OCI-LY7 (cell line): ENCODE data around the gene PDK1. TPM values are rescaled to one million over a fixed set of nuclear protein-coding genes. Genes with fewer than 3 reads are reported as not detected.

ENCODE experiments used
- BruUV-seq: library from RNA; stranded (reverse); fragments of 400-500 nt; replicated peaks from 2 replicates; lab custom pipeline; 2021; lab: Mats Ljungman, UMichigan
- CTCF ChIA-PET: fragments of 300-600 bp; sonication (Branson Sonifier 250); formaldehyde crosslinking; loops from one replicate; lab custom pipeline; 2022; ENCODE audit warnings: antibody characterized with exemption; ENCODE audit not compliant: unreplicated experiment; lab: Charles Lee
- POLR2A ChIA-PET: fragments of 300-600 bp; sonication (Branson Sonifier 250); formaldehyde crosslinking; loops from one replicate; lab custom pipeline; 2022; ENCODE audit warnings: antibody characterized with exemption; lab: Charles Lee
- DNase-seq: peaks from one replicate; pipeline ENCODE4 v3.0.0-alpha.2; 2015; ENCODE audit warnings: low spot score
- H2AFZ ChIP-seq: fragments of 200-600 bp; sonication (generic), shearing (Covaris generic); 2 replicates; pipeline ENCODE4 v1.6.1; 2014; ENCODE audit warnings: mild to moderate bottlenecking, antibody characterized with exemption, low read length, moderate library complexity
- H3K27ac ChIP-seq: fragments of 200-600 bp; sonication (generic); 2 replicates; pipeline ENCODE4 v1.5.1; 2014; ENCODE audit warnings: mixed run types, low read depth, mild to moderate bottlenecking, moderate library complexity, low read length, inconsistent platforms; ENCODE audit not compliant: poor library complexity, severe bottlenecking
- H3K36me3 ChIP-seq: fragments of 200-600 bp; sonication (generic); 2 replicates; pipeline ENCODE4 v1.6.1; 2014; ENCODE audit warnings: mild to moderate bottlenecking, antibody characterized with exemption, low read length, moderate library complexity, mixed read lengths; ENCODE audit not compliant: insufficient read depth
- H3K4me1 ChIP-seq: fragments of 200-600 bp; sonication (generic); 2 replicates; pipeline ENCODE4 v1.5.1; 2014; ENCODE audit warnings: mild to moderate bottlenecking, low read length; ENCODE audit not compliant: insufficient read depth, poor library complexity, severe bottlenecking
- H3K4me2 ChIP-seq: fragments of 200-600 bp; sonication (generic); 2 replicates; pipeline ENCODE4 v1.6.1; 2014; ENCODE audit warnings: mild to moderate bottlenecking, low read length
- H3K4me3 ChIP-seq: fragments of 200-600 bp; sonication (generic); 2 replicates; pipeline ENCODE4 v1.5.1; 2014; ENCODE audit warnings: mild to moderate bottlenecking, low read depth, low read length; ENCODE audit not compliant: poor library complexity, severe bottlenecking
- H3K79me2 ChIP-seq: fragments of 200-600 bp; sonication (generic); 2 replicates; pipeline ENCODE4 v1.6.1; 2016; ENCODE audit warnings: low read depth, mild to moderate bottlenecking, low read length, moderate library complexity, mixed read lengths; ENCODE audit not compliant: insufficient read depth
- H3K9me2 ChIP-seq: fragments of 200-600 bp; sonication (generic); 2 replicates; pipeline ENCODE4 v1.6.1; 2016; ENCODE audit warnings: mild to moderate bottlenecking, low read length, mixed read lengths; ENCODE audit not compliant: insufficient read depth
- H3K9me3 ChIP-seq: fragments of 200-600 bp; sonication (generic); 2 replicates; pipeline ENCODE4 v1.6.1; 2014; ENCODE audit warnings: mild to moderate bottlenecking, mixed run types, low read length, mixed read lengths
- H4K20me1 ChIP-seq: fragments of 200-600 bp; sonication (generic); 2 replicates; pipeline ENCODE4 v1.6.1; 2014; ENCODE audit warnings: mild to moderate bottlenecking, antibody characterized with exemption, low read length, moderate library complexity, mixed read lengths; ENCODE audit not compliant: insufficient read depth
- CTCF ChIP-seq: fragments of 200-600 bp; sonication (generic); conservative IDR thresholded peaks from 2 replicates; pipeline ENCODE4 v1.5.1; 2014; ENCODE audit warnings: mild to moderate bottlenecking, antibody characterized with exemption, low read length, moderate library complexity, mixed read lengths
- EZH2phosphoT487 ChIP-seq: fragments of 200-600 bp; sonication (generic); IDR thresholded peaks from 2 replicates; pipeline ENCODE4 v1.6.1; 2018; ENCODE audit warnings: low read depth, borderline replicate concordance, mild to moderate bottlenecking, mixed run types, antibody characterized with exemption, low read length, moderate library complexity, mixed read lengths
- intact Hi-C: fragments of 100-400 bp; cut with micrococcal nuclease; formaldehyde crosslinking; loops from one replicate; pipeline ENCODE4 v1.10.0; 2022; ENCODE audit not compliant: unreplicated experiment
- total RNA-seq, 2 experiments: library from RNA; depleted of rRNA in 1 of 2; stranded (reverse); fragments of >200 nt in 1 of 2; shearing (Covaris generic) in 1 of 2; gene quantifications; 2 replicates each; pipeline ENCODE4 v1.2.3, GENCODE V29; 2014 to 2022

Gene PDK1
- total RNA-seq, 2 experiments from 2014 or later = 29.3 to 42.4 TPM

- Histone ChIP-seq H3K4me1 (no peaks in the 10 kb centered on the region), H3K79me2 (no peaks in the 10 kb centered on the region), H3K36me3 (no peaks in the 10 kb centered on the region), H3K27ac (no peak overlapping the region), H3K4me3 (no peak overlapping the region), H3K9me3 (no peaks in the 10 kb centered on the region), H3K9me2 (no peaks in the 10 kb centered on the region), H2AFZ (no peak overlapping the region), H4K20me1 (no peaks in the 10 kb centered on the region), H3K4me2 (no peak overlapping the region)
- ChIA-PET CTCF (no interaction called here), POLR2A (no interaction called here)
- no peak for TF ChIP-seq EZH2phosphoT487
- TF ChIP-seq CTCF = no peak
- BruUV-seq = no TSS peak
- DNase-seq = no peak
- intact Hi-C loops = no loop called here
Measured at GRCh38 chr2:172630181-172630580, 74.3 kb downstream of the PDK1 start.

- no peaks in the 10 kb centered on the region for H3K36me3 ChIP-seq
- ChIA-PET CTCF (no interaction called here), POLR2A (no interaction called here)
- H2AFZ ChIP-seq = no peak overlapping the region
- H3K9me2 ChIP-seq = no peaks in the 10 kb centered on the region
- intact Hi-C loops = no loop called here
- no peaks in the 10 kb centered on the region for H3K79me2 ChIP-seq
- TF ChIP-seq EZH2phosphoT487 = no peak
- TF ChIP-seq CTCF = no peak
- H3K4me3 ChIP-seq = no peak overlapping the region
- DNase-seq = no peak
- BruUV-seq = no TSS peak
- no peak overlapping the region for H3K4me2 ChIP-seq
- H3K4me1 ChIP-seq = no peaks in the 10 kb centered on the region
- no peaks in the 10 kb centered on the region for H4K20me1 ChIP-seq
- H3K9me3 ChIP-seq = no peaks in the 10 kb centered on the region
- no peak overlapping the region for H3K27ac ChIP-seq
Measured at GRCh38 chr2:172634477-172634876, 78.6 kb downstream of the PDK1 start.

GRCh38 chr2:172635548-172635947, 79.7 kb downstream of the PDK1 start:
- BruUV-seq = no TSS peak
- H4K20me1 ChIP-seq = no peaks in the 10 kb centered on the region
- H3K9me2 ChIP-seq = no peaks in the 10 kb centered on the region
- H2AFZ ChIP-seq = no peak overlapping the region
- H3K79me2 ChIP-seq = no peaks in the 10 kb centered on the region
- no peak for DNase-seq
- H3K27ac ChIP-seq = no peak overlapping the region
- no peaks in the 10 kb centered on the region for H3K4me1 ChIP-seq
- CTCF ChIA-PET = no interaction called here
- POLR2A ChIA-PET = no interaction called here
- TF ChIP-seq CTCF (no peak), EZH2phosphoT487 (no peak)
- intact Hi-C loops = no loop called here
- no peaks in the 10 kb centered on the region for H3K9me3 ChIP-seq
- no peak overlapping the region for H3K4me2 ChIP-seq
- no peak overlapping the region for H3K4me3 ChIP-seq
- H3K36me3 ChIP-seq = no peaks in the 10 kb centered on the region
